Muscle of leg (tissue), 11 donors: ENCODE measurements around the gene INPP5A. TPM values are rescaled to one million over a fixed set of nuclear protein-coding genes. Genes with fewer than 3 reads are reported as not detected.
"Not testable (repeated sequence)": the region's sequence is repeated elsewhere in the genome, so short reads cannot be mapped to it uniquely, and the experiment has no call there.

Experiments used
- DNase-seq: peaks from one replicate; pipeline ENCODE4 v3.0.0; 2013
- H3K27ac ChIP-seq: one replicate; pipeline ENCODE4 v1.5.1; 2013; ENCODE audit warnings: mild to moderate bottlenecking, low read length, control low read depth
- H3K27me3 ChIP-seq: one replicate; pipeline ENCODE4 v1.6.1; 2013; ENCODE audit warnings: low read length; ENCODE audit not compliant: control insufficient read depth, insufficient read depth
- H3K36me3 ChIP-seq: one replicate; pipeline ENCODE4 v1.6.1; 2013; ENCODE audit warnings: low read length; ENCODE audit not compliant: control insufficient read depth, insufficient read depth
- H3K4me1 ChIP-seq: one replicate; pipeline ENCODE4 v1.6.1; 2013; ENCODE audit warnings: low read length; ENCODE audit not compliant: control insufficient read depth, insufficient read depth
- H3K4me3 ChIP-seq: one replicate; pipeline ENCODE4 v1.5.1; 2013; ENCODE audit warnings: low read length, control low read depth
- H3K9me3 ChIP-seq: replicated peaks from 2 replicates; pipeline ENCODE4 v1.6.1; 2013; ENCODE audit warnings: low read depth, low read length; ENCODE audit not compliant: control insufficient read depth
- WGBS: methylation state at CpG from one replicate; pipeline ENCODE4 v1.1.5; 2013; ENCODE audit warnings: missing lambda C conversion rate; ENCODE audit not compliant: insufficient coverage; 5-methylcytosine and 5-hydroxymethylcytosine counted together
- polyA plus RNA-seq, 8 donors: library from polyadenylated mRNA; unstranded; fragments of 120-200 nt; gene quantifications; one replicate each; pipeline versions ENCODE4 v1.2.1 to v1.2.3, GENCODE V29; 2013; ENCODE audit warnings: inconsistent platforms in 1 of 8, low replicate concordance in 1 of 8; ENCODE audit not compliant: insufficient read length in 8 of 8, insufficient read depth in 1 of 8
- total RNA-seq: library from RNA; stranded (reverse); fragments of 120-200 nt; gene quantifications from one replicate; pipeline ENCODE4 v1.2.4, GENCODE V29; 2013

The INPP5A gene
- total and polyA plus RNA-seq, 9 donors, result 34.1 to 56.2 (median 44.7) TPM

DNA sequence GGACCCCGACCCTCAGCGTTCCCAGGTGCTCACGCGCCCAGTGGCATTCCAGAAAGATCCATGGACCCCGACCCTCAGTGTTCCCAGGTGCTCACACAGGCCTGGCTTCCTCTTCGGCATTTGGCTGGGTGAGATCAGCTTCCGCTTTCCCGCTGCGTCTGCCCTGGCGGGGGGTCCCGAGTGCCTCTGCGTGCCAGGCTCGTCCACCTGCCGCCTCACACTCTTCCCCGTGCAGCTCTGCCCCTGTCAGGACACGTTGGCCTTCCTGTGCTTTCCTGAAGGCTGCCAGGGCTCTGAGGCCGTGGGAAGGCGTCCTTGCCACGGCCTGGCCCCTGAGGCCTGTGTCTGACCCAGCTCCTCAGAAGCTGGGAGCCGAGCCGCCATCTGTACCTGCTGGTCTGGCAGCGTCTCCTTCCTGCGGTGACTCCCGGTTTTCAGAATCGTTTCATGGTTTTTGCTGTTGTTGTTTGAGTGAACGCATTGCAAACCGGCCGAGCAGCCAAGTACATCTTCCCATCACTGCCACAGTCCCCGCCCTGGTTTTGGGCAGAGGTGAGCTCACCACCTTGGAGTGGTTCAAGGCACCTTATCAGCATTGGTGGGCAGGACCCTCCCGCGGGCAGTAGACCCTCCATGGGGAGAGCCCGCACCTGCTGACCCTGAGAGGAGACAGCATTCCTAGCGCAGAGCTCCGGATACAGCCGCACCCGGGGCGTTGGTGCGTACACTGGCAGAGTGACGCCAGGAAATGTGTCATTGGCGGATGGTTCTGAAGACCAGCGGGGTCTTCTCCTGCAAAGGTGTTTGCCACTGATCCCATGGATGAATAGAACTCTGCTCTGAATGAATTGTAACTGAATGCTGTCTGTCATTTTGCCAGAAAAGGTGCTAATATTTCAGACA, 231.0 kb downstream of the INPP5A start:
- Histone ChIP-seq H3K27me3 (no peaks in the 10 kb centered on the region), H3K27ac (no peak overlapping the region), H3K36me3 (peaks cover 11% of the 10 kb centered on the region), H3K4me1 (no peaks in the 10 kb centered on the region), H3K9me3 (peaks cover 7% of the 10 kb centered on the region), H3K4me3 (no peak overlapping the region)
- 95% methylated on average over 26 of the region's 41 CpGs for WGBS
- DNase-seq, result no peak

DNA sequence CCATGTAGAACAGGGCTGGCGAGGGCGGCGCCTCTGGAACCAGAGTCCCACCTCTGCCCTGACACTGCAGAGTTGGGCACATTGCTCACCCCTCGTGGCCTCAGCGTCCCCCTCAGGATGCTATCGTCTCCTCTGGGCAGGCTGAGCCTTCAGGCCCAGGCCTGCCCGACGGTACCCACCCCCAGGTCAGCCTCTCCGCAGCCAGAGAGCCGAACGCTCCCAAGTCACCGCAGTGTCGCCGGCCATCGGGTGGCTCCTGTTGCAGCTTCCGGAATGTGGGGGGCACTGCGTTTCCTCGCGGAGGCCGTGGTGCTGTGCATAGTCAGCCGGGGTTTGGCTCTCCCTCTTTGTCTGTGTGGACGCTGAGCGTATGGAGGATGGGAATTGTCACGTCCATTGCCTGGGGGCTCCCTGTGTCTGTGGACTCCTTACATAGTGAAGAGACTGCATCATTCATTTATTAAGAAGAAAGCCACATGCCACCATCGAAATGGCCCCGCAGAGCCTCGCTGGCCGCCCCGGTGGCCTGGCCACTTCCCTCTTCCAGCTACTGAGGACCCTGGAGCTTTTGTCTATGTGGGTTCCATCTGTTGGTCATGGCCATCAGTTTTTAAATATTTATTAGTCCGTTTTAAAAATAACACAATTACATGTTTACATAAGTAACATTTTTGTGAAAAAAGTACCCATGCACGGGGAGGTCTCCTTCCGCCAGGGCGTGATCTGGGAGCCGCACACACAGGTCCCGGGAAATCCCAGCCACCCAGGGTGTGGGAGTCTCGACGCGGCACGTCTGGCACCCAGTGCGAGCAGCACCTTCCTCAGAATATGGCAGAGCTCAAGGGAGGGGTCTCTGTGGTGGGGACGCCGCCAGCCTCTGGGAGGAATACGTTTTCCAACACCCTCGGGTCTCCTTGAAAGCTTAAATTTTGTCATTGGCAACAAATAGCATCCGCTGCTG, 232.8 kb downstream of the INPP5A start:
- Histone ChIP-seq H3K36me3 (peaks cover 11% of the 10 kb centered on the region), H3K4me3 (no peak overlapping the region), H3K4me1 (peaks cover 2% of the 10 kb centered on the region), H3K9me3 (peaks cover 7% of the 10 kb centered on the region), H3K27ac (no peak overlapping the region), H3K27me3 (no peaks in the 10 kb centered on the region)
- WGBS, result 93% methylated on average over 28 of the region's 45 CpGs
- DNase-seq, result no peak

DNA sequence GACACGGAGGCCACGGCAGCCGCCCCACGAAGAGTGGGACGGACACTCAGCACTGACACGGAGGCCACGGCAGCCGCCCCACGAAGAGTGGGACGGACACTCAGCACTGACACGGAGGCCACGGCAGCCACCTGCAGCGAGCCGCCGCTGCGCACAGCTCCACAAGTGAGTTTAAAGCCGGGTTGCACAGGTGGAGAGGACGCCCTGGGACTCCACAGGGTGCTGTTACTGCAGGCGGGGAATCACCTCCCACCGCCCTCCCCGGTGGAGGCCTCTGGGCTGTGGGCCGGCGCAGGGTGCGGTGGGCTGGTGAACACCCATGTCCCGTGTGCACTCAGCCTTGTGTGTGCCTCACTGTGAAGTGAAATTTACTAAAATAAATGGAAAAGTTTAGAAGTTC, 235.2 kb downstream of the INPP5A start:
- not testable (repeated sequence) for DNase-seq, H3K27me3 ChIP-seq, H3K27ac ChIP-seq, H3K36me3 ChIP-seq, H3K4me3 ChIP-seq, H3K9me3 ChIP-seq
- WGBS, result 95% methylated on average over 14 of the region's 25 CpGs
- H3K4me1 ChIP-seq, result peaks cover 11% of the 10 kb centered on the region

DNA sequence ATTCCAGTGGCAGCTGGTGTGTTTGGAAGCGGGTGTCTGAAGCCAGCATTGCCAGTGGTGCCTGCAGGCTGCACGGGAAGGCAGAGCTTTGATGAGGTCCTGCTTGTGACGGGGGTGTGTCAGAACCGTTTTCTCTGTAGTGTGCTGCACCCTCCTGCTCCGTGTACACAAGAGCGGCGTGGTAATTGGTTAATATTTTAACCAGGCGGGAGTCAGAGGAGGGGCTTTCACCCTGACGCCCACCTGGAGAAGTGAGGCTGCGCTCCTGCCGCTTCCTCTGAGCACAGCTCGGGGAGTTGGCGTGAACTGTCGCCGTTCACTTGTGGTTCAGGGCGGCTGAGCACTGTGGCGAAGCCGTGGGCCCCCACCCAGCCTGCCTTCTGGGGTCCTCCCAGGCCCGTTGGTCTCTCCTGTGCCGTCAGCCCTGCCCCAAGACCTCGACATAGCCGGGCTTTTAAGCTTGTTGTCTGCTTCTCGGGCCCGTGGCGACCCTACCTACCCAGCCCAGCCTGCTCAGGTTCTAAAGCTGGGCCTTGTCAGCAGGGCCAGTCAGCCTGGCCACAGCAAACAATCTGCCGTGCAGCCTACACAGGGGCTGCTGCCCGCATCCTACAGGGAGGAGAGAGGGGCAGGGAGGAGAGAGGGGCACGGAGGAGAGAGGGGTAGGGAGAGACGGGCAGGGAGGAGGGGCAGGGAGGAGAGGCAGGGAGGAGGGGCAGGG, 236.8 kb downstream of the INPP5A start:
- H3K36me3 ChIP-seq, result peaks cover 8% of the 10 kb centered on the region
- 50% methylated on average over 29 of the region's 29 CpGs for WGBS
- no peak for DNase-seq

DNA sequence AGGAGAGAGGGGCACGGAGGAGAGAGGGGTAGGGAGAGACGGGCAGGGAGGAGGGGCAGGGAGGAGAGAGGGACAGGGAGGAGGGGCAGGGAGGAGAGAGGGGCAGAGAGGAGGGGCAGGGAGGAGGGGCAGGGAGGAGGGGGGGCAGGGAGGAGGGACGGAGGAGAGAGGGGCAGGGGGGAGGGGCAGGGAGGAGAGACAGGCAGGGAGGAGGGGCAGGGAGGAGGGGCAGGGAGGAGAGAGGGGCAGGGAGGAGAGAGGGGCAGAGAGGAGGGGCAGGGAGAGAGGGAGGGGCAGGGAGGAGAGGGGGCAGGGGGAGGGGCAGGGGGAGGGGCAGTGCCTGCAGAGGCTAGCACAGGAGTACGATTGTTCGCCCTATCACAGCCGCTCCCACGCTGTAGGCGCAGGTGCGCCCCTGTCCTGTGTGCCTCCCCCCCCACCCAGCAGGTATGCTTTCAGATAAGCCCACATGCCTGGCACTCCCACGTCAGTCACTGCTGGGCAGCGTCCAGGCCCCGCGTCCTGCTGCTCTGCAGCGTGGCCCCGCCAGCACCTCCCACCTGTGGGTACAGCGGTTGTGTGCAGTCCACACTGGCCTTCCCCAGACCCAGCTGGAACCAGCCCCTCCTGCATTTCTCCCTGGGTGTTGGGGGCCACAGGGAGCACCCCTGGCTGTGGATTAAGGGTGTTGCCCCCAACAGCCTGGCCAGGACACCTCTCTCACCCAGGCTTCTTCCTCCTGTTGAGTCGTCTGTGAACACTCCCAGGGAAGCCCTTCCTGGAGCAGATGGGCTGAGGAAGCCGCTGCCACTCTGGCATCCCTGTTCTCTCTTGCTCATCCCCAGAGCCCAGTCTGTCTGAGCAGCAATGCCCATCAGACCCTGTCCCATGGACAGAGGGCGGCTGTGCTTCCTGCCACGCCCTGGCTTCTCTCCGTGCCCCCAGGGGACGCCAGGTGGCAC, 237.6 kb downstream of the INPP5A start:
- peaks cover 3% of the 10 kb centered on the region for H3K27me3 ChIP-seq
- no peak overlapping the region for H3K4me3 ChIP-seq
- H3K4me1 ChIP-seq, result peaks cover 11% of the 10 kb centered on the region
- peaks cover 8% of the 10 kb centered on the region for H3K36me3 ChIP-seq
- WGBS, result 80% methylated on average over 18 of the region's 22 CpGs
- H3K9me3 ChIP-seq, result no peaks in the 10 kb centered on the region
- H3K27ac ChIP-seq, result no peak overlapping the region
- no peak for DNase-seq

More for the DNA sequence above, 236.8 kb downstream of the INPP5A start:
- peaks cover 11% of the 10 kb centered on the region for H3K4me1 ChIP-seq
- no peak overlapping the region for H3K4me3 ChIP-seq
- peaks cover under 1% of the 10 kb centered on the region for H3K9me3 ChIP-seq
- H3K27me3 ChIP-seq, result no peaks in the 10 kb centered on the region
- H3K27ac ChIP-seq, result no peak overlapping the region

DNA sequence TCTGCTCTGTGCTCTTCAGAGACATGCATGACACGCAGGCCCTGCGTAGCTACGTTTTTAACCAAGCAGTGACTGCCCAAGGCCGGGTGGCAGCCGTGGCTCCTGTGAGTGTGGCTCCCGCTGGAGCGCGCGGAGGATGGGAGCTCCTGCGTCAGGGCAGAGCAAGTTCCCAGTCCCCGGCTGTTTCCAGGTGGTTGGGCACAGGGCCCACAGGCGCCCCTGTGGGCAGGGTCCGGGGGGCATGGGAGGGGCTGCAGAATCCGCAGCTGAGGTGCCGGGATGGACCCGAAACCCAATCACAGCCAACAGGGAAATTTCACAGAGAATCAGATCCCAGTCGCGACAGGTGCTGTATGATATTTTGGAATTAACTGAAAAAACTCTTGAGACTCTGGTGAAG, 238.6 kb downstream of the INPP5A start:
- WGBS, result 76% methylated on average over 15 of the region's 18 CpGs
- Histone ChIP-seq H3K27me3 (peaks cover 8% of the 10 kb centered on the region), H3K9me3 (no peaks in the 10 kb centered on the region), H3K4me3 (no peak overlapping the region), H3K27ac (no peak overlapping the region), H3K4me1 (peaks cover 11% of the 10 kb centered on the region), H3K36me3 (peaks cover 6% of the 10 kb centered on the region)
- peak; percentile 15 for DNase-seq

DNA sequence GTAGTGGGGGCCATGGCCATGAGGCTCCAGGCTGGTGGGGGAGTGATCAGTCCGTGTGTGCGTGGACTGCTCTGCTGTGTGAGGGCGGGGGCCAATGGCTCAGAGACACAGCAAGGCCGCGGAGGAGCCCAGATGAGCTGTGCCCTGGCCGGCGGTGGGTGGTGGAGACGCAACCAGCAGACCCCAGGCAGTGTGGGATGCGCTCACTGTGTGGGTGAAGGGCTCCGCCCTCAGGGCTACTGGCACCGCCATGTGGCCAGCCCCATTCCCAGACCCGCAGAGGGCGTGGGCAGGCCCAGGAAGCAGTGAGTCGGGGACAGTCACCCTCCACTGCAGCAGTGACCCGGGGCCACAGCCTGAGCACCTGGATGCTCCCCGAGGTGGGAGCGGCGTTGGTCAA, 239.2 kb downstream of the INPP5A start:
- 84% methylated on average over 18 of the region's 18 CpGs for WGBS
- no peak for DNase-seq
- peaks cover 13% of the 10 kb centered on the region for H3K27me3 ChIP-seq
- H3K36me3 ChIP-seq, result peaks cover 11% of the 10 kb centered on the region
- peaks cover 11% of the 10 kb centered on the region for H3K4me1 ChIP-seq
- no peaks in the 10 kb centered on the region for H3K9me3 ChIP-seq
- no peak overlapping the region for H3K4me3 ChIP-seq
- H3K27ac ChIP-seq, result no peak overlapping the region

DNA sequence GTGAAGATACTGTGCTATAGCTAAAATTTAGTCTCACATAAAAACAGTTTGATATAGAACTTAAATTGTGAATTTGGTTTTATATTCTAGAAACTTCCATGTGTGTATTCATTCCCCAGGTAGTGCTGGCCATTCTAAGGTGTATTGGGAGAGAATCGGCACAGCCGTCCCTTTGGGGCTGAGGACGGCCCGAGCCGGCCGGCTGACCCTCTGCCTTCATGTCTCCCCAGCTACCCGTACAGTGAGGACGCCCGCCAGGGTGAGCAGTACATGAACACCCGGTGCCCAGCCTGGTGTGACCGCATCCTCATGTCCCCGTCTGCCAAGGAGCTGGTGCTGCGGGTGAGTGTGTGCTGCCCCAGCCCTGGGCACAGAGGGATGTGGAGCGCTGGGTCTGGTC, 239.9 kb downstream of the INPP5A start:
- no peak overlapping the region for H3K4me3 ChIP-seq
- DNase-seq, result no peak
- WGBS, result 96% methylated on average over 14 of the region's 14 CpGs
- H3K36me3 ChIP-seq, result peaks cover 17% of the 10 kb centered on the region
- H3K4me1 ChIP-seq, result peaks cover 11% of the 10 kb centered on the region
- peaks cover 19% of the 10 kb centered on the region for H3K27me3 ChIP-seq
- no peaks in the 10 kb centered on the region for H3K9me3 ChIP-seq
- H3K27ac ChIP-seq, result no peak overlapping the region
